Neural progenitor cell (in vitro differentiated cells): ENCODE data around the gene SERPINB11. TPM values are rescaled to one million over a fixed set of nuclear protein-coding genes. Genes with fewer than 3 reads are reported as not detected.

Experiments used
- DNase-seq: peaks from one replicate; pipeline ENCODE4 v3.0.0-alpha.2; 2016; ENCODE audit warnings: low spot score
- H2AFZ ChIP-seq: fragments of 200-600 bp; sonication (generic); replicated peaks from 2 replicates; pipeline ENCODE4 v1.6.1; 2016; ENCODE audit warnings: antibody characterized with exemption
- H3F3A ChIP-seq: fragments of 200-600 bp; sonication (generic); 2 replicates; pipeline ENCODE4 v1.6.1; 2016; ENCODE audit warnings: antibody characterized with exemption, low read depth
- H3K27ac ChIP-seq: fragments of 200-600 bp; sonication (generic); 2 replicates; pipeline ENCODE4 v1.5.1; 2016; ENCODE audit warnings: mild to moderate bottlenecking
- H3K27me3 ChIP-seq: fragments of 200-600 bp; sonication (generic); 2 replicates; pipeline ENCODE4 v1.6.1; 2016; ENCODE audit warnings: mild to moderate bottlenecking, moderate library complexity
- H3K36me3 ChIP-seq: fragments of 200-600 bp; sonication (generic); 2 replicates; pipeline ENCODE4 v1.5.1; 2016
- H3K4me1 ChIP-seq: fragments of 200-600 bp; sonication (generic); 2 replicates; pipeline ENCODE4 v1.6.1; 2016; ENCODE audit warnings: mixed run types
- H3K4me2 ChIP-seq: fragments of 200-600 bp; sonication (generic); 2 replicates; pipeline ENCODE4 v1.6.1; 2016
- H3K4me3 ChIP-seq: fragments of 200-600 bp; sonication (generic); 2 replicates; pipeline ENCODE4 v1.5.1; 2016
- H3K79me2 ChIP-seq: fragments of 200-600 bp; sonication (generic); 2 replicates; pipeline ENCODE4 v1.6.1; 2016; ENCODE audit warnings: low read depth
- H3K9ac ChIP-seq: fragments of 200-600 bp; sonication (generic); 2 replicates; pipeline ENCODE4 v1.6.1; 2016
- H3K9me3 ChIP-seq: fragments of 200-600 bp; sonication (generic); 2 replicates; pipeline ENCODE4 v1.5.1; 2016; ENCODE audit warnings: low read depth
- H4K20me1 ChIP-seq: fragments of 200-600 bp; sonication (generic); 2 replicates; pipeline ENCODE4 v1.6.1; 2016; ENCODE audit warnings: low read depth
- H3K27ac Mint-ChIP-seq: 3 replicates; pipeline ENCODE4 v1.8.0; 2021; ENCODE audit warnings: mixed read lengths
- H3K27me3 Mint-ChIP-seq: 2 replicates; pipeline ENCODE4 v1.8.0; 2022; ENCODE audit warnings: low read depth, mild to moderate bottlenecking, inconsistent platforms, moderate library complexity, mixed read lengths; ENCODE audit not compliant: insufficient read depth
- H3K36me3 Mint-ChIP-seq: 3 replicates; pipeline ENCODE4 v1.8.0; 2021; ENCODE audit warnings: mixed read lengths
- H3K4me1 Mint-ChIP-seq: 3 replicates; pipeline ENCODE4 v1.8.0; 2021; ENCODE audit warnings: mixed read lengths
- H3K4me3 Mint-ChIP-seq: 3 replicates; pipeline ENCODE4 v1.8.0; 2021; ENCODE audit warnings: mild to moderate bottlenecking, moderate library complexity, mixed read lengths
- H3K9me3 Mint-ChIP-seq: 3 replicates; pipeline ENCODE4 v1.8.0; 2020; ENCODE audit warnings: mixed read lengths
- EZH2 ChIP-seq: fragments of 200-600 bp; sonication (generic); IDR thresholded peaks from 2 replicates; pipeline ENCODE4 v1.6.1; 2017; ENCODE audit warnings: antibody characterized with exemption, mild to moderate bottlenecking, moderate library complexity
- EZH2phosphoT487 ChIP-seq: fragments of 200-600 bp; sonication (generic); IDR thresholded peaks from 2 replicates; pipeline ENCODE4 v1.6.1; 2017; ENCODE audit warnings: antibody characterized with exemption
- total RNA-seq: library from RNA; depleted of rRNA; stranded (reverse); fragments of >200 nt; gene quantifications from 2 replicates; pipeline ENCODE4 v1.2.3, GENCODE V29; 2015; ENCODE audit warnings: low replicate concordance
- TF ChIP-seq, protein P1 (sequence below): fragments of 200-600 bp; sonication (generic); IDR thresholded peaks from 2 replicates; pipeline ENCODE4 v1.5.1; 2017; ENCODE audit warnings: antibody characterized with exemption, mild to moderate bottlenecking

Gene SERPINB11
- total RNA-seq, 1 donor from 2014 or later = not detected

DNA sequence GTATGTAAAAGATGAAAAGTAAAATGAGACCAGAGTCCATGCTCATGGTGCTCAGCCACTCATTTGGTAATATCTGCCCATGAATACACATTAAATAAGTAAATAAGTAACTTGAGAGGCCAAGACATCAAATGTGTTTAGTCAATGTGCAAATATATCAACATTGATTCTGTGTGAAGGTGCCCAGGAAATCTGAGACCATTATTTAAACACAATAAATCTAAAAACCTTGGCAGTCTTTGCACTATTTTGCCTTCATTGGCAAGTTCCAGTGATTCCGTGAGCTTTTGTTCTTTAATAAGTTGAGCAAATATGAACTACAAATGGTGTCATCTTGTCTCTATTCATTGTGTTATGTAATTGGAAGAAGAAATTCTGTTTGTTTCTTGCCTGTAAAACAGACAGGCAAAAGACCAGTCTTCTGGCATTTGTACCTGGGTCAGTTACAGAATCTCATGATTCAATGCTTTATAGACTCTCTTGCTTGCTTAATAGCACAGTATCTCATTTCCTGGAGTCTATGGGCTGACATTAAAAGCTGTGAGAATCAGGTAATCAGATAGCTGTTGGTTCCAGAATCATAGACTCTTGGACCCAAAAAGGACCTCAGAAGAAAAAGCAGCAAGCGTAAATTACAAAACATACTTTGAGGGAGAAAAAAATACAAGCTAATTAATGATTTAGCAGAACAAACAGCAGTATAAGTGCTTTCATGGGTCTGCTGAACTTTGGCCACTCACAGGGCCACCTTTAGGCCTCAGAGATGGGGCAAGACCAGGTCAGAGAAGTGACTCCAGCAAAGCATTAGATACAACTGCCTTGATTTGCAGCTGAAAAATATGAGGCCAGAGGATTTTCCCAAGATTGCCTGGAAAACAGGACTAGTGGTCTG, 21.1 kb upstream of the SERPINB11 start:
- peaks cover 14% of the 10 kb centered on the region for H3K4me1 ChIP-seq
- no peak overlapping the region for H3K4me3 Mint-ChIP-seq
- no peaks in the 10 kb centered on the region for H3K36me3 ChIP-seq
- no peak overlapping the region for H3K4me3 ChIP-seq
- H3K4me2 ChIP-seq = no peak overlapping the region
- H3K9me3 ChIP-seq = no peaks in the 10 kb centered on the region
- no peaks in the 10 kb centered on the region for H4K20me1 ChIP-seq
- H2AFZ ChIP-seq = peak overlapping the region; percentile 55
- no peaks in the 10 kb centered on the region for H3K27me3 Mint-ChIP-seq
- no peak overlapping the region for H3K9ac ChIP-seq
- H3K9me3 Mint-ChIP-seq = no peaks in the 10 kb centered on the region
- H3F3A ChIP-seq = peaks cover 8% of the 10 kb centered on the region
- TF ChIP-seq EZH2phosphoT487 (no peak), EZH2 (no peak)
- TF ChIP-seq, protein P1, sequence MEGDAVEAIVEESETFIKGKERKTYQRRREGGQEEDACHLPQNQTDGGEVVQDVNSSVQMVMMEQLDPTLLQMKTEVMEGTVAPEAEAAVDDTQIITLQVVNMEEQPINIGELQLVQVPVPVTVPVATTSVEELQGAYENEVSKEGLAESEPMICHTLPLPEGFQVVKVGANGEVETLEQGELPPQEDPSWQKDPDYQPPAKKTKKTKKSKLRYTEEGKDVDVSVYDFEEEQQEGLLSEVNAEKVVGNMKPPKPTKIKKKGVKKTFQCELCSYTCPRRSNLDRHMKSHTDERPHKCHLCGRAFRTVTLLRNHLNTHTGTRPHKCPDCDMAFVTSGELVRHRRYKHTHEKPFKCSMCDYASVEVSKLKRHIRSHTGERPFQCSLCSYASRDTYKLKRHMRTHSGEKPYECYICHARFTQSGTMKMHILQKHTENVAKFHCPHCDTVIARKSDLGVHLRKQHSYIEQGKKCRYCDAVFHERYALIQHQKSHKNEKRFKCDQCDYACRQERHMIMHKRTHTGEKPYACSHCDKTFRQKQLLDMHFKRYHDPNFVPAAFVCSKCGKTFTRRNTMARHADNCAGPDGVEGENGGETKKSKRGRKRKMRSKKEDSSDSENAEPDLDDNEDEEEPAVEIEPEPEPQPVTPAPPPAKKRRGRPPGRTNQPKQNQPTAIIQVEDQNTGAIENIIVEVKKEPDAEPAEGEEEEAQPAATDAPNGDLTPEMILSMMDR = no peak
- no peak overlapping the region for H3K27ac Mint-ChIP-seq
- H3K36me3 Mint-ChIP-seq = no peaks in the 10 kb centered on the region
- H3K4me1 Mint-ChIP-seq = peaks cover 10% of the 10 kb centered on the region
- H3K27me3 ChIP-seq = no peaks in the 10 kb centered on the region
- no peak for DNase-seq
- no peaks in the 10 kb centered on the region for H3K79me2 ChIP-seq
- no peak overlapping the region for H3K27ac ChIP-seq

DNA sequence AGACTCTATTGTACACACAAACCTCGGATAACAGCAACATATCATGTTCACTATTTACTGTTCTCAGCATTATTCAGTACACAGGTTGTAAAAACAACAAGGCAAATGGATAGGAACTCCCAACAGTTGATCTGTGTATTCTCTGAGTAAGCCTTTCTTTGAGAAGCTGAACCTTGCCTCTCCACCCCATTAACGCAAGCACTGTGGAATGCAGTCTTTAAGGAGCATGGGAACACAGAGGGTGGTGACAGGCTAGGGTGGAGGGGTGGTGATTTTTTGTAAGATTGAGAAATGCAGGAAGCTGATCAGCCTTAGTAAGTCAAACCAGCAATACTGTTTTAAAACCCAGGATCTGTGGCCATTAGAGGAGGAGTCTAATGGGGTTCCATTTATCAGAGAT, 19.6 kb upstream of the SERPINB11 start:
- no peak overlapping the region for H3K4me3 Mint-ChIP-seq
- Histone ChIP-seq H3K4me3 (no peak overlapping the region), H4K20me1 (no peaks in the 10 kb centered on the region), H3K79me2 (no peaks in the 10 kb centered on the region), H2AFZ (peak overlapping the region; percentile 96), H3K4me1 (peaks cover 14% of the 10 kb centered on the region), H3K9me3 (no peaks in the 10 kb centered on the region), H3K4me2 (peak overlapping the region; percentile 28), H3K36me3 (no peaks in the 10 kb centered on the region), H3K27ac (peak overlapping the region; percentile 83), H3F3A (peaks cover 8% of the 10 kb centered on the region), H3K27me3 (no peaks in the 10 kb centered on the region), H3K9ac (no peak overlapping the region)
- H3K4me1 Mint-ChIP-seq = peaks cover 10% of the 10 kb centered on the region
- peak; percentile 58 for DNase-seq
- TF ChIP-seq EZH2phosphoT487 (no peak), EZH2 (no peak)
- TF ChIP-seq, protein P1 = no peak
- no peaks in the 10 kb centered on the region for H3K36me3 Mint-ChIP-seq
- no peaks in the 10 kb centered on the region for H3K27me3 Mint-ChIP-seq
- H3K27ac Mint-ChIP-seq = no peak overlapping the region
- H3K9me3 Mint-ChIP-seq = no peaks in the 10 kb centered on the region

DNA sequence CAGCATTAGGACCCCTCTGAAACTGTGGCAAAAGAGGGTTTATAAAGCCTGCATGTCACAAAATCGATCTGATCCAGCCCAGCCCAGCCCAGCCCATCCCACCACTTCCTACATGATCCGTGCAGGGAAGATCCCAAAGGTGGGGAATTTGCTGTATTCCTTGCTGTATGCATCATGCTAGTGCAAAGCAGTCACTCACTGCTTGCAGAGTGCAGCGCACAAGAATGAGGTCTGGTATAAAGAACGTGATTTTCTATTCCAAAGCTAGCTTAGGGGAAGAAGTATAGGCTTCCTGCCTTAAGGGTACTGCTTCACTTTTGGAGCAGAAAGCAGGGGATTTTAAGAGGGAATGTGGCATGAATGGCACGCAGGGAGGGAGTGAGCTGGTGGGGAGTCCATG, 18.9 kb upstream of the SERPINB11 start:
- H3K4me3 Mint-ChIP-seq = no peak overlapping the region
- TF ChIP-seq EZH2phosphoT487 = no peak
- TF ChIP-seq, protein P1 = no peak
- TF ChIP-seq EZH2 = no peak

More for the DNA sequence above, 18.9 kb upstream of the SERPINB11 start:
- no peak overlapping the region for H3K4me2 ChIP-seq
- no peaks in the 10 kb centered on the region for H3K27me3 ChIP-seq
- Mint-ChIP-seq H3K9me3 (no peaks in the 10 kb centered on the region), H3K27me3 (no peaks in the 10 kb centered on the region), H3K4me1 (peaks cover 10% of the 10 kb centered on the region), H3K36me3 (no peaks in the 10 kb centered on the region), H3K27ac (no peak overlapping the region)
- no peak overlapping the region for H3K9ac ChIP-seq
- H4K20me1 ChIP-seq = no peaks in the 10 kb centered on the region
- H2AFZ ChIP-seq = peak overlapping the region; percentile 96
- H3K9me3 ChIP-seq = no peaks in the 10 kb centered on the region
- no peak overlapping the region for H3K27ac ChIP-seq
- DNase-seq = no peak
- peaks cover 14% of the 10 kb centered on the region for H3K4me1 ChIP-seq
- H3F3A ChIP-seq = peaks cover 8% of the 10 kb centered on the region
- H3K4me3 ChIP-seq = no peak overlapping the region
- no peaks in the 10 kb centered on the region for H3K36me3 ChIP-seq
- no peaks in the 10 kb centered on the region for H3K79me2 ChIP-seq
